ENCODE measurements around the gene GLG1. TPM values are rescaled to one million over a fixed set of nuclear protein-coding genes. Genes with fewer than 3 reads are reported as not detected.

GLG1 gene
- total RNA-seq, 1 experiment from 2014 or later = 139 TPM

- Mint-ChIP-seq H3K36me3 (ENCODE audit: insufficient read depth, unreplicated experiment) (peaks cover 42% of the 10 kb centered on the region), H3K4me3 (ENCODE audit: low read depth, unreplicated experiment) (no peak overlapping the region), H3K4me1 (ENCODE audit: low read depth, unreplicated experiment) (no peaks in the 10 kb centered on the region), H3K27me3 (ENCODE audit: unreplicated experiment) (no peaks in the 10 kb centered on the region), H3K9me3 (ENCODE audit: low read depth, unreplicated experiment) (no peaks in the 10 kb centered on the region), H3K27ac (ENCODE audit: unreplicated experiment) (no peak overlapping the region)
- CTCF ChIA-PET = no interaction called here
- BruUV-seq (replicated peaks) = no TSS peak
- TF ChIP-seq, protein P1, sequence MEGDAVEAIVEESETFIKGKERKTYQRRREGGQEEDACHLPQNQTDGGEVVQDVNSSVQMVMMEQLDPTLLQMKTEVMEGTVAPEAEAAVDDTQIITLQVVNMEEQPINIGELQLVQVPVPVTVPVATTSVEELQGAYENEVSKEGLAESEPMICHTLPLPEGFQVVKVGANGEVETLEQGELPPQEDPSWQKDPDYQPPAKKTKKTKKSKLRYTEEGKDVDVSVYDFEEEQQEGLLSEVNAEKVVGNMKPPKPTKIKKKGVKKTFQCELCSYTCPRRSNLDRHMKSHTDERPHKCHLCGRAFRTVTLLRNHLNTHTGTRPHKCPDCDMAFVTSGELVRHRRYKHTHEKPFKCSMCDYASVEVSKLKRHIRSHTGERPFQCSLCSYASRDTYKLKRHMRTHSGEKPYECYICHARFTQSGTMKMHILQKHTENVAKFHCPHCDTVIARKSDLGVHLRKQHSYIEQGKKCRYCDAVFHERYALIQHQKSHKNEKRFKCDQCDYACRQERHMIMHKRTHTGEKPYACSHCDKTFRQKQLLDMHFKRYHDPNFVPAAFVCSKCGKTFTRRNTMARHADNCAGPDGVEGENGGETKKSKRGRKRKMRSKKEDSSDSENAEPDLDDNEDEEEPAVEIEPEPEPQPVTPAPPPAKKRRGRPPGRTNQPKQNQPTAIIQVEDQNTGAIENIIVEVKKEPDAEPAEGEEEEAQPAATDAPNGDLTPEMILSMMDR (IDR thresholded peaks at IDR 0.05; ENCODE audit: unreplicated experiment) = no peak
- intact Hi-C loops (cut with micrococcal nuclease; ENCODE audit: unreplicated experiment) = no loop called here
- no peak for DNase-seq
These were observed 140.8 kb downstream of the GLG1 start for GRCh38 chr16:74465851-74466685.

- Mint-ChIP-seq H3K27ac (ENCODE audit: unreplicated experiment) (no peak overlapping the region), H3K4me3 (ENCODE audit: low read depth, unreplicated experiment) (no peak overlapping the region), H3K9me3 (ENCODE audit: low read depth, unreplicated experiment) (no peaks in the 10 kb centered on the region), H3K4me1 (ENCODE audit: low read depth, unreplicated experiment) (no peaks in the 10 kb centered on the region), H3K27me3 (ENCODE audit: unreplicated experiment) (no peaks in the 10 kb centered on the region), H3K36me3 (ENCODE audit: insufficient read depth, unreplicated experiment) (peaks cover 49% of the 10 kb centered on the region)
- intact Hi-C loops (cut with micrococcal nuclease; ENCODE audit: unreplicated experiment) = no loop called here
- DNase-seq = no peak
- no TSS peak for BruUV-seq (replicated peaks)
- TF ChIP-seq, protein P1 (IDR thresholded peaks at IDR 0.05; ENCODE audit: unreplicated experiment) = no peak
- CTCF ChIA-PET = no interaction called here
These were observed 141.6 kb downstream of the GLG1 start for GRCh38 chr16:74465281-74465680.

- Mint-ChIP-seq H3K27me3 (ENCODE audit: unreplicated experiment) (no peaks in the 10 kb centered on the region), H3K9me3 (ENCODE audit: low read depth, unreplicated experiment) (no peaks in the 10 kb centered on the region), H3K4me1 (ENCODE audit: low read depth, unreplicated experiment) (no peaks in the 10 kb centered on the region), H3K27ac (ENCODE audit: unreplicated experiment) (no peak overlapping the region), H3K36me3 (ENCODE audit: insufficient read depth, unreplicated experiment) (peaks cover 53% of the 10 kb centered on the region), H3K4me3 (ENCODE audit: low read depth, unreplicated experiment) (no peak overlapping the region)
- BruUV-seq (replicated peaks) = no TSS peak
- TF ChIP-seq, protein P1 (IDR thresholded peaks at IDR 0.05; ENCODE audit: unreplicated experiment) = no peak
- intact Hi-C loops (cut with micrococcal nuclease; ENCODE audit: unreplicated experiment) = loop anchor here (2.0 kb wide), 1 partner anchor 37 kb away; no protein-coding TSS in a partner anchor
- CTCF ChIA-PET = interaction anchor here (0.7 kb wide), 1 partner anchor 16 kb away, joined by 3 read pairs; no protein-coding TSS in a partner anchor
- no peak for DNase-seq
These were observed 143.0 kb downstream of the GLG1 start for GRCh38 chr16:74463888-74464287.

DNA sequence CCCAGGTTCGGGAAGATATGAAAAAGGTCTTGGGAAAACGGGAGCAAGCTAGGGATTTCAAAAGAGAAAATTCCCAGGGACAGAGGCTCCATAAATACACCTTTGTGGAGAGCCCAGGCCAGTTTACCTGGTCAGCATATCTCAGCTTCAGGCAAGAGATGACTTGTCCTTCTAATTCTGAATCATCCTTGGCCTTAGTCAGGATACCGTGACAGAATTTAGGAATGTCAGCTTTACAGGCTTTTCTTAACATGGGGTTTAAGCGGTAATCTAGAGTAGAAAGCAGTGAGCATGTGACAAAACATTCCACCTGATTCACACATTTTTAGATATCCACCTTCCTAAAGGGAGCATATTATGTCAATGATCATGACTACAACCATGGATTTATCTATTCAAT is 144.6 kb downstream of the GLG1 start:
- BruUV-seq (replicated peaks) = no TSS peak
- Mint-ChIP-seq H3K27me3 (ENCODE audit: unreplicated experiment) (no peaks in the 10 kb centered on the region), H3K27ac (ENCODE audit: unreplicated experiment) (no peak overlapping the region), H3K9me3 (ENCODE audit: low read depth, unreplicated experiment) (no peaks in the 10 kb centered on the region), H3K36me3 (ENCODE audit: insufficient read depth, unreplicated experiment) (peaks cover 57% of the 10 kb centered on the region), H3K4me1 (ENCODE audit: low read depth, unreplicated experiment) (no peaks in the 10 kb centered on the region), H3K4me3 (ENCODE audit: low read depth, unreplicated experiment) (no peak overlapping the region)
- CTCF ChIA-PET = interaction anchor here (0.6 to 0.7 kb wide), 2 partner anchors 8 to 32 kb away, joined by 3 to 5 read pairs; no protein-coding TSS in a partner anchor
- intact Hi-C loops (cut with micrococcal nuclease; ENCODE audit: unreplicated experiment) = loop anchor here (2.0 kb wide), 1 partner anchor 38 kb away; no protein-coding TSS in a partner anchor
- no peak for DNase-seq
- TF ChIP-seq, protein P1 (IDR thresholded peaks at IDR 0.05; ENCODE audit: unreplicated experiment) = no peak

Data from Calu3 (cell line).